HG02973 (cell line): Measurements from ENCODE around the gene SLC25A45.

Experiments
- ATAC-seq: cut with Tn5 transposase; IDR thresholded peaks from one replicate; pipeline ENCODE4 v1.9.1; 2021; ENCODE audit warnings: moderate library complexity; ENCODE audit not compliant: unreplicated experiment

The SLC25A45 gene

GRCh38 chr11:65389294-65389980 lies 7.0 kb upstream of the SLC25A45 start:
- no peak for ATAC-seq

- ATAC-seq: no peak
Measured at GRCh38 chr11:65388731-65389130, 6.3 kb upstream of the SLC25A45 start.

GRCh38 chr11:65386307-65387140 lies 4.1 kb upstream of the SLC25A45 start, which contains the start of gene FRMD8:
TSS of gene FRMD8 (plus strand) at chr11:65386637. CDS start at chr11:65387037, 400 bp downstream.
- no peak for ATAC-seq

GRCh38 chr11:65384301-65384889 lies 1.9 kb upstream of the SLC25A45 start:
- no peak for ATAC-seq

- ATAC-seq: no peak
Measured at GRCh38 chr11:65383778-65384177, 1.3 kb upstream of the SLC25A45 start.

GRCh38 chr11:65382804-65383368 lies 440 bp upstream of the SLC25A45 start:
- no peak for ATAC-seq

GRCh38 chr11:65381716-65382032 lies 772 bp downstream of the SLC25A45 start:
- no peak for ATAC-seq

GRCh38 chr11:65380460-65381119 lies 1.9 kb downstream of the SLC25A45 start:
- no peak for ATAC-seq

GRCh38 chr11:65379698-65380459 lies 2.6 kb downstream of the SLC25A45 start:
- no peak for ATAC-seq

GRCh38 chr11:65378928-65379638 lies 3.4 kb downstream of the SLC25A45 start:
- no peak for ATAC-seq

- ATAC-seq: no peak
Measured at GRCh38 chr11:65378208-65378927, 4.1 kb downstream of the SLC25A45 start.

GRCh38 chr11:65377777-65378176 lies 4.7 kb downstream of the SLC25A45 start:
- ATAC-seq: no peak

GRCh38 chr11:65377036-65377435 lies 5.4 kb downstream of the SLC25A45 start:
- ATAC-seq: no peak

GRCh38 chr11:65376138-65376713 lies 6.2 kb downstream of the SLC25A45 start:
- ATAC-seq: no peak

- no peak for ATAC-seq
Measured at GRCh38 chr11:65375012-65375411, 7.4 kb downstream of the SLC25A45 start.

GRCh38 chr11:65373839-65374580 lies 8.4 kb downstream of the SLC25A45 start:
- no peak for ATAC-seq

GRCh38 chr11:65370659-65371049 lies 11.8 kb downstream of the SLC25A45 start:
- no peak for ATAC-seq

- no peak for ATAC-seq
Measured at GRCh38 chr11:65366340-65366773, 16.1 kb downstream of the SLC25A45 start.
